Stimulated activated CD8-positive, alpha-beta memory T cell treated with anti-CD3 and anti-CD28 coated beads, Interleukin-4, amount 100 ng/mL, for 24 hours (primary cell): ENCODE measurements around the gene RMI1.
"Not testable (repeated sequence)": the region's sequence is repeated elsewhere in the genome, so short reads cannot be mapped to it uniquely, and the experiment has no call there.

Experiments
- DNase-seq: peaks from one replicate; pipeline ENCODE4 v3.0.0-alpha.2; 2020; ENCODE audit warnings: low read depth

Gene RMI1

GRCh38 chr9:83980395-83981125, at the start of gene RMI1:
TSS of gene RMI1 (plus strand) at chr9:83980805. CDS start at chr9:84000987, 20,182 bp downstream.
- DNase-seq, result peak; percentile 99

- no peak for DNase-seq
These were observed 49.7 kb upstream of the RMI1 start for GRCh38 chr9:83930881-83931280.

- no peak for DNase-seq
These were observed 48.6 kb upstream of the RMI1 start for GRCh38 chr9:83932011-83932410.

- DNase-seq, result no peak
These were observed 47.8 kb upstream of the RMI1 start for GRCh38 chr9:83932851-83933250.

GRCh38 chr9:83933790-83934189, 46.8 kb upstream of the RMI1 start:
- DNase-seq, result no peak

- DNase-seq, result no peak
These were observed 45.9 kb upstream of the RMI1 start for GRCh38 chr9:83934569-83935275.

GRCh38 chr9:83935276-83935935, 45.2 kb upstream of the RMI1 start:
- no peak for DNase-seq

GRCh38 chr9:83936523-83936922, 44.1 kb upstream of the RMI1 start:
- no peak for DNase-seq

GRCh38 chr9:83937861-83938455, 42.6 kb upstream of the RMI1 start:
- no peak for DNase-seq

- DNase-seq, result no peak
These were observed 39.9 kb upstream of the RMI1 start for GRCh38 chr9:83940590-83941303.

- DNase-seq, result not testable (repeated sequence)
These were observed 32.5 kb upstream of the RMI1 start for GRCh38 chr9:83948096-83948495.

GRCh38 chr9:83956086-83956435, 24.5 kb upstream of the RMI1 start:
- peak; percentile 9 for DNase-seq

GRCh38 chr9:83956436-83957247, 24.0 kb upstream of the RMI1 start:
- peak; percentile 45 for DNase-seq

GRCh38 chr9:83957248-83957513, 23.4 kb upstream of the RMI1 start:
- DNase-seq, result no peak

GRCh38 chr9:83959061-83959460, 21.5 kb upstream of the RMI1 start:
- no peak for DNase-seq

GRCh38 chr9:83960991-83961390, 19.6 kb upstream of the RMI1 start:
- no peak for DNase-seq

GRCh38 chr9:83962165-83962564, 18.4 kb upstream of the RMI1 start:
- DNase-seq, result no peak

- no peak for DNase-seq
These were observed 15.6 kb upstream of the RMI1 start for GRCh38 chr9:83964973-83965349.

GRCh38 chr9:83965350-83966208, 15.0 kb upstream of the RMI1 start:
- no peak for DNase-seq

GRCh38 chr9:83966209-83966582, 14.4 kb upstream of the RMI1 start:
- DNase-seq, result no peak

GRCh38 chr9:83967073-83967472, 13.5 kb upstream of the RMI1 start:
- no peak for DNase-seq
